Activated B cell treated with CpG ODN at 0.5 μM for 24 hours (primary cell): ENCODE results near the gene STX2. TPM values are rescaled to one million over a fixed set of nuclear protein-coding genes. Genes with fewer than 3 reads are reported as not detected.

Experiments
- ATAC-seq: fragments of 200-7000 bp; cut with Tn5 transposase; one replicate; pipeline ENCODE4 v1.10.0; 2021; ENCODE audit warnings: low read depth, mild to moderate bottlenecking, moderate library complexity
- CTCF ChIA-PET: fragments of 350-600 bp; sonication (Branson Sonifier 250); formaldehyde crosslinking; loops from one replicate; lab custom pipeline; 2021; ENCODE audit warnings: antibody characterized with exemption; lab: Charles Lee
- POLR2A ChIA-PET: fragments of 350-600 bp; sonication (Branson Sonifier 250); formaldehyde crosslinking; loops from one replicate; lab custom pipeline; 2021; ENCODE audit warnings: antibody characterized with exemption; lab: Charles Lee
- DNase-seq: peaks from one replicate; pipeline ENCODE4 v3.0.0; 2022
- H3K27ac Mint-ChIP-seq: one replicate; pipeline ENCODE4 v1.8.0; 2020; ENCODE audit warnings: mixed read lengths
- H3K27me3 Mint-ChIP-seq: one replicate; pipeline ENCODE4 v1.8.0; 2021; ENCODE audit warnings: mixed read lengths
- H3K36me3 Mint-ChIP-seq: one replicate; pipeline ENCODE4 v1.8.0; 2021; ENCODE audit warnings: low read depth, mixed read lengths
- H3K4me1 Mint-ChIP-seq: one replicate; pipeline ENCODE4 v1.8.0; 2021; ENCODE audit warnings: mixed read lengths
- H3K4me3 Mint-ChIP-seq: one replicate; pipeline ENCODE4 v1.8.0; 2020; ENCODE audit warnings: mild to moderate bottlenecking, mixed read lengths
- H3K9me3 Mint-ChIP-seq: one replicate; pipeline ENCODE4 v1.8.0; 2020; ENCODE audit warnings: mixed read lengths
- intact Hi-C: fragments of 100-400 bp; cut with micrococcal nuclease; formaldehyde crosslinking; loops from one replicate; pipeline ENCODE4 v1.15.1; 2024
- total RNA-seq: library from RNA; stranded (reverse); gene quantifications from 2 replicates; pipeline ENCODE4 v1.2.3, GENCODE V29; 2022
- TF ChIP-seq, protein P1 (sequence below): fragments of 200-600 bp; IDR thresholded peaks from one replicate; pipeline ENCODE4 v1.8.0; 2022; ENCODE audit warnings: antibody characterized with exemption, mild to moderate bottlenecking

The STX2 gene
- total RNA-seq, 1 donor from 2014 or later = 11.0 TPM

DNA sequence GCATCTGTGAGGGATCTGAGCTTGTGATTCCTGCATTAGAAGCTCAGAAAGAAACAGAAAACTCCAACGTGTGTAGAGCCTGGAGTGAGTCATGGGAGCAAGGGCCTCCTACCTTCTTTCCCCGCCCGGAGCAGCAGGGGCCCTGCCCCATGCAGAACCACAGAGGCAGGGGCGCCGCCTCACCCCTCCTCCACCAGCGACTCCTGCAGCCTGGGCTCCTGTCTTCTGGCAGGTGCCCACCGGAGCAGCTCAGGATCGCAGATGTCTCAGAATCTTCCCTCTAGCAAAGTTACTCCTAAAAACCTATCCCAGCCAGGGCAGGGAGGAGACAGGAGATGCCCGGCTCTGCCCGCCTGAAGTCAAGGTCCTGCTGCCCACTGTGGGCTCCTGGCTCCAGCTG, 58.7 kb downstream of the STX2 start:
- intact Hi-C loops = no loop called here
- H3K36me3 Mint-ChIP-seq = peaks cover 21% of the 10 kb centered on the region
- H3K4me3 Mint-ChIP-seq = no peak overlapping the region
- POLR2A ChIA-PET = no interaction called here
- H3K27ac Mint-ChIP-seq = no peak overlapping the region
- TF ChIP-seq, protein P1, sequence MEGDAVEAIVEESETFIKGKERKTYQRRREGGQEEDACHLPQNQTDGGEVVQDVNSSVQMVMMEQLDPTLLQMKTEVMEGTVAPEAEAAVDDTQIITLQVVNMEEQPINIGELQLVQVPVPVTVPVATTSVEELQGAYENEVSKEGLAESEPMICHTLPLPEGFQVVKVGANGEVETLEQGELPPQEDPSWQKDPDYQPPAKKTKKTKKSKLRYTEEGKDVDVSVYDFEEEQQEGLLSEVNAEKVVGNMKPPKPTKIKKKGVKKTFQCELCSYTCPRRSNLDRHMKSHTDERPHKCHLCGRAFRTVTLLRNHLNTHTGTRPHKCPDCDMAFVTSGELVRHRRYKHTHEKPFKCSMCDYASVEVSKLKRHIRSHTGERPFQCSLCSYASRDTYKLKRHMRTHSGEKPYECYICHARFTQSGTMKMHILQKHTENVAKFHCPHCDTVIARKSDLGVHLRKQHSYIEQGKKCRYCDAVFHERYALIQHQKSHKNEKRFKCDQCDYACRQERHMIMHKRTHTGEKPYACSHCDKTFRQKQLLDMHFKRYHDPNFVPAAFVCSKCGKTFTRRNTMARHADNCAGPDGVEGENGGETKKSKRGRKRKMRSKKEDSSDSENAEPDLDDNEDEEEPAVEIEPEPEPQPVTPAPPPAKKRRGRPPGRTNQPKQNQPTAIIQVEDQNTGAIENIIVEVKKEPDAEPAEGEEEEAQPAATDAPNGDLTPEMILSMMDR = no peak
- CTCF ChIA-PET = no interaction called here
- H3K4me1 Mint-ChIP-seq = peaks cover 5% of the 10 kb centered on the region
- peaks cover 13% of the 10 kb centered on the region for H3K9me3 Mint-ChIP-seq
- ATAC-seq = no peak
- peaks cover 24% of the 10 kb centered on the region for H3K27me3 Mint-ChIP-seq
- no peak for DNase-seq

- TF ChIP-seq, protein P1 = no peak
- Mint-ChIP-seq H3K27ac (no peak overlapping the region), H3K4me3 (no peak overlapping the region), H3K9me3 (peaks cover 2% of the 10 kb centered on the region), H3K27me3 (peaks cover 35% of the 10 kb centered on the region), H3K36me3 (peaks cover 7% of the 10 kb centered on the region), H3K4me1 (peaks cover 5% of the 10 kb centered on the region)
- ATAC-seq = no peak
- intact Hi-C loops = no loop called here
- DNase-seq = no peak
- ChIA-PET POLR2A (no interaction called here), CTCF (no interaction called here)
These were observed 60.3 kb downstream of the STX2 start for GRCh38 chr12:130778776-130779175.

GRCh38 chr12:130776857-130777339, 62.2 kb downstream of the STX2 start:
- no peak for DNase-seq
- ChIA-PET POLR2A (no interaction called here), CTCF (interaction anchor here (1.3 kb wide), 1 partner anchor 29 kb away, joined by 3 read pairs; no protein-coding TSS in a partner anchor)
- peaks cover 44% of the 10 kb centered on the region for H3K27me3 Mint-ChIP-seq
- H3K36me3 Mint-ChIP-seq = peaks cover 2% of the 10 kb centered on the region
- TF ChIP-seq, protein P1 = no peak
- H3K9me3 Mint-ChIP-seq = no peaks in the 10 kb centered on the region
- no peak overlapping the region for H3K27ac Mint-ChIP-seq
- H3K4me3 Mint-ChIP-seq = no peak overlapping the region
- no peak for ATAC-seq
- intact Hi-C loops = no loop called here
- peaks cover 5% of the 10 kb centered on the region for H3K4me1 Mint-ChIP-seq

DNA sequence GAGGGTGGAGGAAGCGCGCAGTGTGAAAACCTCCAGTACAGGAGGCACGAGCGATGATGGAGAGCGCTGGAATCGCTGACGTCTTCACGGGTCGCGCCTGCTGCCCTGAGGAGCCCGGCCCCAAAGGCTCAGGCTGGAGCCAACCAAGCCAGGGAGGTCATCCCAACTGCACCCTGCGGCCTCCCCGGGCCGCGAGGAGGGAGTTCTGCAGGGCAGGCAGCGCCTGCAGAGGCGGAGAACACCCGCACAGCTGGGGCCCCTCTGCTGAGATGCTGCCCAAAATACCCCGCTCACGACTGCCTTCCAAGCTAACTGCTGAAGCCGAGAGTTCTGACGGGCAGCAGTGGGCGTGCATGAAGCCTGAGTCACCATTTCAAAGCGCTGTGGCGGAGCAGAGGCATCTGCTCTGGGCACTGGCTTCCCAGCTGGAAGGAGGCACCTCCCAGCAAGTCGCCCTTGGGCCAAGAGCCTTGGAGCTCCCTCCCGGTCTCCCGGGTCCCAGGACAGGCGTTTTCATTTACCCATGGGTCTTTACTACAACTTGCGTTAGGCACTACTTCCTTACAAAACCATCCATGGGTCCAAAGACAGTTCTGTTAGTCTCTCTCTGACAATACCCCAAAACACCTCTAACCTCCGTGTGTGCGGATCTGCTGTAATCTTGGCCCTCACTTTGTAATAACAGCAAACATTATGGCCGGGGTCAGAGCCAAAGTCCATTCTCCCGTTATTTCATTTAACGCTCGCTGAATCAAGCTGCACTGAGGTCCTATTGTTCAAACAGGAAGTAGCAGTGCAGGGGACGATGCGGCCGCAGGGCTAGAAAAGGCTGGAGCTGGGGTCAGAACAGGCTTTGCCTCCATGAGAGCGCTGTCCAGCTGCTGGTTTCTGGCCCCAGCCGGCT, 62.8 kb downstream of the STX2 start:
- DNase-seq (no peak), ATAC-seq (no peak)
- peak overlapping the region; percentile 59 for H3K4me3 Mint-ChIP-seq
- ChIA-PET POLR2A (no interaction called here), CTCF (interaction anchor here (1.3 kb wide), 1 partner anchor 28 kb away, joined by 3 read pairs; no protein-coding TSS in a partner anchor)
- no peak overlapping the region for H3K27ac Mint-ChIP-seq
- intact Hi-C loops = no loop called here
- TF ChIP-seq, protein P1 = no peak
- H3K27me3 Mint-ChIP-seq = peaks cover 44% of the 10 kb centered on the region
- peaks cover 5% of the 10 kb centered on the region for H3K4me1 Mint-ChIP-seq
- H3K36me3 Mint-ChIP-seq = no peaks in the 10 kb centered on the region
- H3K9me3 Mint-ChIP-seq = no peaks in the 10 kb centered on the region

- Mint-ChIP-seq H3K9me3 (no peaks in the 10 kb centered on the region), H3K27ac (no peak overlapping the region), H3K27me3 (peaks cover 27% of the 10 kb centered on the region), H3K4me1 (no peaks in the 10 kb centered on the region), H3K4me3 (no peak overlapping the region), H3K36me3 (no peaks in the 10 kb centered on the region)
- TF ChIP-seq, protein P1 = no peak
- CTCF ChIA-PET = no interaction called here
- POLR2A ChIA-PET = no interaction called here
- intact Hi-C loops = no loop called here
- ATAC-seq (no peak), DNase-seq (no peak)
These were observed 68.5 kb downstream of the STX2 start for GRCh38 chr12:130770413-130771028.
